PC-9 (cell line): ENCODE data around the gene GTF3C4. TPM values are rescaled to one million over a fixed set of nuclear protein-coding genes. Genes with fewer than 3 reads are reported as not detected.

Experiments
- BruUV-seq: library from RNA; stranded (reverse); fragments of 400-500 nt; replicated peaks from 2 replicates; lab custom pipeline; 2021; lab: Mats Ljungman, UMichigan
- CTCF ChIA-PET: fragments of 300-600 bp; sonication (Branson Sonifier 250); formaldehyde crosslinking; loops from one replicate; lab custom pipeline; 2022; ENCODE audit warnings: antibody characterized with exemption; lab: Charles Lee
- POLR2A ChIA-PET: fragments of 300-600 bp; sonication (Branson Sonifier 250); formaldehyde crosslinking; loops from one replicate; lab custom pipeline; 2022; ENCODE audit warnings: antibody characterized with exemption; ENCODE audit not compliant: unreplicated experiment; lab: Charles Lee
- DNase-seq, 2 experiments: peaks; one replicate each; pipeline versions ENCODE4 v3.0.0 to v3.0.0-alpha.2; 2015 to 2022; ENCODE audit warnings: mixed read lengths in 1 of 2
- H2AFZ ChIP-seq: fragments of 200-600 bp; sonication (generic); 2 replicates; pipeline ENCODE4 v1.8.1; 2017; ENCODE audit warnings: antibody characterized with exemption
- H3F3A ChIP-seq: fragments of 200-600 bp; sonication (generic); 2 replicates; pipeline ENCODE4 v1.8.1; 2017; ENCODE audit warnings: antibody characterized with exemption, mild to moderate bottlenecking, low read depth; ENCODE audit not compliant: insufficient read depth
- H3K27ac ChIP-seq: fragments of 200-600 bp; sonication (generic); 2 replicates; pipeline ENCODE4 v1.6.1; 2016; ENCODE audit warnings: mixed run types
- H3K27me3 ChIP-seq: fragments of 200-600 bp; sonication (generic); 2 replicates; pipeline ENCODE4 v1.6.1; 2016; ENCODE audit warnings: low read depth, mixed run types; ENCODE audit not compliant: insufficient read depth
- H3K36me3 ChIP-seq: fragments of 200-600 bp; sonication (generic); 2 replicates; pipeline ENCODE4 v1.6.1; 2016; ENCODE audit warnings: low read depth, mixed run types
- H3K4me1 ChIP-seq: fragments of 200-600 bp; sonication (generic); replicated peaks from 2 replicates; pipeline ENCODE4 v1.6.1; 2016; ENCODE audit warnings: mixed run types; ENCODE audit not compliant: insufficient read depth
- H3K4me2 ChIP-seq: fragments of 200-600 bp; sonication (generic); 2 replicates; pipeline ENCODE4 v1.6.1; 2017; ENCODE audit warnings: mixed run types
- H3K4me3 ChIP-seq: fragments of 200-600 bp; sonication (generic); 2 replicates; pipeline ENCODE4 v1.6.1; 2016; ENCODE audit warnings: mixed run types
- H3K79me2 ChIP-seq: fragments of 200-600 bp; sonication (generic); 2 replicates; pipeline ENCODE4 v1.6.1; 2017; ENCODE audit warnings: low read depth, mixed run types
- H3K9me2 ChIP-seq: fragments of 200-600 bp; sonication (generic); 2 replicates; pipeline ENCODE4 v1.8.1; 2017; ENCODE audit warnings: mild to moderate bottlenecking; ENCODE audit not compliant: insufficient read depth
- H3K9me3 ChIP-seq: fragments of 200-600 bp; sonication (generic); 2 replicates; pipeline ENCODE4 v1.8.1; 2016; ENCODE audit warnings: low read depth; ENCODE audit not compliant: insufficient read depth
- H4K20me1 ChIP-seq: fragments of 200-600 bp; sonication (generic); 2 replicates; pipeline ENCODE4 v1.8.1; 2017; ENCODE audit not compliant: insufficient read depth
- CTCF ChIP-seq: fragments of 200-600 bp; sonication (generic); conservative IDR thresholded peaks from 2 replicates; pipeline ENCODE4 v1.6.1; 2017; ENCODE audit warnings: mixed run types, antibody characterized with exemption, mild to moderate bottlenecking, moderate library complexity
- EZH2 ChIP-seq: fragments of 200-600 bp; sonication (generic); IDR thresholded peaks from 2 replicates; pipeline ENCODE4 v1.8.0; 2017; ENCODE audit warnings: antibody characterized with exemption, low read depth
- intact Hi-C: fragments of 100-400 bp; cut with micrococcal nuclease; formaldehyde crosslinking; loops from one replicate; pipeline ENCODE4 v1.10.0; 2022; ENCODE audit not compliant: unreplicated experiment
- total RNA-seq: library from RNA; stranded (reverse); gene quantifications from 2 replicates; pipeline ENCODE4 v1.2.3, GENCODE V29; 2021

GTF3C4 gene
- total RNA-seq, 1 experiment from 2014 or later: 24.7 TPM

GRCh38 chr9:132677976-132678375, 7.7 kb downstream of the GTF3C4 start:
- Histone ChIP-seq H3K4me3 (no peak overlapping the region), H2AFZ (no peak overlapping the region), H3K9me3 (no peaks in the 10 kb centered on the region), H3K27ac (no peak overlapping the region), H3K79me2 (peaks cover 85% of the 10 kb centered on the region), H3K4me2 (no peak overlapping the region), H3K9me2 (no peaks in the 10 kb centered on the region), H3K27me3 (no peaks in the 10 kb centered on the region), H4K20me1 (peaks cover 92% of the 10 kb centered on the region), H3K36me3 (peaks cover 7% of the 10 kb centered on the region), H3F3A (no peaks in the 10 kb centered on the region; the same call in 1 of the 2 replicates), H3K4me1 (0 out of 2 replicates have a peak, but pooled peaks cover 4% of the 10 kb centered on the region)
- intact Hi-C loops: no loop called here
- ChIA-PET CTCF (no interaction called here), POLR2A (no interaction called here)
- no TSS peak for BruUV-seq
- TF ChIP-seq CTCF (no peak), EZH2 (no peak)
- no peak for DNase-seq

- Histone ChIP-seq H3K27me3 (no peaks in the 10 kb centered on the region), H3K9me2 (no peaks in the 10 kb centered on the region), H4K20me1 (peaks cover 81% of the 10 kb centered on the region), H3K4me3 (no peak overlapping the region), H3K4me2 (no peak overlapping the region), H2AFZ (no peak overlapping the region), H3K36me3 (peaks cover 14% of the 10 kb centered on the region), H3K4me1 (no peaks in the 10 kb centered on the region), H3K9me3 (no peaks in the 10 kb centered on the region), H3F3A (no peaks in the 10 kb centered on the region; the same call in 1 of the 2 replicates), H3K27ac (no peak overlapping the region), H3K79me2 (peaks cover 64% of the 10 kb centered on the region)
- ChIA-PET CTCF (no interaction called here), POLR2A (interaction anchor here (0.6 kb wide), 1 partner anchor 9 kb away, joined by 3 read pairs; no protein-coding TSS in a partner anchor)
- no peak for DNase-seq
- BruUV-seq: no TSS peak
- intact Hi-C loops: no loop called here
- no peak for TF ChIP-seq EZH2
- TF ChIP-seq CTCF: no peak
Measured at GRCh38 chr9:132679946-132680625, 9.8 kb downstream of the GTF3C4 start.

GRCh38 chr9:132681561-132681960, 11.3 kb downstream of the GTF3C4 start:
- BruUV-seq: no TSS peak
- no peak overlapping the region for H3K4me2 ChIP-seq
- intact Hi-C loops: no loop called here
- H3K79me2 ChIP-seq: peaks cover 50% of the 10 kb centered on the region
- DNase-seq: no peak
- H3K27ac ChIP-seq: no peak overlapping the region
- H3K36me3 ChIP-seq: peaks cover 24% of the 10 kb centered on the region
- no peaks in the 10 kb centered on the region for H3K9me3 ChIP-seq
- H2AFZ ChIP-seq: no peak overlapping the region
- CTCF ChIA-PET: no interaction called here
- no peak overlapping the region for H3K4me3 ChIP-seq
- TF ChIP-seq CTCF: no peak
- no peak for TF ChIP-seq EZH2
- H3K9me2 ChIP-seq: no peaks in the 10 kb centered on the region
- H3K27me3 ChIP-seq: no peaks in the 10 kb centered on the region
- H3K4me1 ChIP-seq: no peaks in the 10 kb centered on the region
- POLR2A ChIA-PET: no interaction called here
- no peaks in the 10 kb centered on the region for H3F3A ChIP-seq
- peaks cover 74% of the 10 kb centered on the region for H4K20me1 ChIP-seq
